NCI-H2227 treated with DMSO at 0.1 percent for 48 hours (cell line): ENCODE measurements around the gene CTNNA1.
"Not testable (repeated sequence)": the region's sequence is repeated elsewhere in the genome, so short reads cannot be mapped to it uniquely, and the experiment has no call there.

Source experiments
- DNase-seq: peaks from one replicate; lab custom pipeline; 2025; lab: John Stamatoyannopoulos, UW

CTNNA1 gene

GRCh38 chr5:138900281-138900965 lies 147.2 kb downstream of the CTNNA1 start:
- no peak for DNase-seq

GRCh38 chr5:138901716-138902115 lies 148.5 kb downstream of the CTNNA1 start:
- no peak for DNase-seq

GRCh38 chr5:138903130-138903775 lies 150.0 kb downstream of the CTNNA1 start:
- no peak for DNase-seq

GRCh38 chr5:138905541-138905940 lies 152.3 kb downstream of the CTNNA1 start:
- no peak for DNase-seq

GRCh38 chr5:138909734-138910133 lies 156.5 kb downstream of the CTNNA1 start:
- DNase-seq = no peak

- no peak for DNase-seq
Observed at GRCh38 chr5:138910546-138911185, 157.4 kb downstream of the CTNNA1 start.

GRCh38 chr5:138911441-138911840 lies 158.2 kb downstream of the CTNNA1 start:
- DNase-seq = no peak

- no peak for DNase-seq
Observed at GRCh38 chr5:138912093-138912492, 158.9 kb downstream of the CTNNA1 start.

- no peak for DNase-seq
Observed at GRCh38 chr5:138913773-138914172, 160.5 kb downstream of the CTNNA1 start.

GRCh38 chr5:138914338-138914737 lies 161.1 kb downstream of the CTNNA1 start:
- no peak for DNase-seq

- no peak for DNase-seq
Observed at GRCh38 chr5:138918686-138919085, 165.5 kb downstream of the CTNNA1 start.

GRCh38 chr5:138920181-138920580 lies 167.0 kb downstream of the CTNNA1 start:
- DNase-seq = no peak

- DNase-seq = not testable (repeated sequence)
Observed at GRCh38 chr5:138921362-138921761, 168.1 kb downstream of the CTNNA1 start.

GRCh38 chr5:138922494-138922893 lies 169.3 kb downstream of the CTNNA1 start:
- no peak for DNase-seq

GRCh38 chr5:138925090-138925635 lies 171.9 kb downstream of the CTNNA1 start:
- no peak for DNase-seq

- DNase-seq = no peak
Observed at GRCh38 chr5:138926257-138926656, 173.0 kb downstream of the CTNNA1 start.

GRCh38 chr5:138926688-138927448 lies 173.6 kb downstream of the CTNNA1 start:
- DNase-seq = no peak

GRCh38 chr5:138927544-138927943 lies 174.3 kb downstream of the CTNNA1 start:
- DNase-seq = no peak

- DNase-seq = no peak
Observed at GRCh38 chr5:138927979-138928378, 174.8 kb downstream of the CTNNA1 start.

- no peak for DNase-seq
Observed at GRCh38 chr5:138929571-138929955, 176.3 kb downstream of the CTNNA1 start.

- DNase-seq = no peak
Observed at GRCh38 chr5:138930371-138931097, 177.3 kb downstream of the CTNNA1 start.
